AG20443 (cell line): ENCODE results near the gene PPM1H.
A peak's percentile ranks its signal among the peaks of the same experiment; 100 is the strongest.
"Not testable (repeated sequence)": the region's sequence is repeated elsewhere in the genome, so short reads cannot be mapped to it uniquely, and the experiment has no call there.

Experiments
- DNase-seq: peaks from one replicate; pipeline ENCODE4 v3.0.0; 2012; ENCODE audit warnings: low spot score, mixed read lengths

The PPM1H gene, protein sequence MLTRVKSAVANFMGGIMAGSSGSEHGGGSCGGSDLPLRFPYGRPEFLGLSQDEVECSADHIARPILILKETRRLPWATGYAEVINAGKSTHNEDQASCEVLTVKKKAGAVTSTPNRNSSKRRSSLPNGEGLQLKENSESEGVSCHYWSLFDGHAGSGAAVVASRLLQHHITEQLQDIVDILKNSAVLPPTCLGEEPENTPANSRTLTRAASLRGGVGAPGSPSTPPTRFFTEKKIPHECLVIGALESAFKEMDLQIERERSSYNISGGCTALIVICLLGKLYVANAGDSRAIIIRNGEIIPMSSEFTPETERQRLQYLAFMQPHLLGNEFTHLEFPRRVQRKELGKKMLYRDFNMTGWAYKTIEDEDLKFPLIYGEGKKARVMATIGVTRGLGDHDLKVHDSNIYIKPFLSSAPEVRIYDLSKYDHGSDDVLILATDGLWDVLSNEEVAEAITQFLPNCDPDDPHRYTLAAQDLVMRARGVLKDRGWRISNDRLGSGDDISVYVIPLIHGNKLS

GRCh38 chr12:62934799-62935674 is at the start of gene PPM1H:
TSS of gene PPM1H (minus strand) at chr12:62935150. CDS start at chr12:62934736, 414 bp downstream.
- DNase-seq: peak; percentile 82

GRCh38 chr12:62983594-62983993 is 48.6 kb upstream of the PPM1H start:
- DNase-seq: no peak

GRCh38 chr12:62978768-62979167 is 43.8 kb upstream of the PPM1H start:
- no peak for DNase-seq

- no peak for DNase-seq
Measured at GRCh38 chr12:62977883-62978282, 42.9 kb upstream of the PPM1H start.

GRCh38 chr12:62977418-62977817 is 42.5 kb upstream of the PPM1H start:
- peak; percentile 14 for DNase-seq

- DNase-seq: no peak
Measured at GRCh38 chr12:62976110-62976662, 41.2 kb upstream of the PPM1H start.

- no peak for DNase-seq
Measured at GRCh38 chr12:62971769-62972525, 37.0 kb upstream of the PPM1H start.

- no peak for DNase-seq
Measured at GRCh38 chr12:62969695-62970094, 34.7 kb upstream of the PPM1H start.

DNA sequence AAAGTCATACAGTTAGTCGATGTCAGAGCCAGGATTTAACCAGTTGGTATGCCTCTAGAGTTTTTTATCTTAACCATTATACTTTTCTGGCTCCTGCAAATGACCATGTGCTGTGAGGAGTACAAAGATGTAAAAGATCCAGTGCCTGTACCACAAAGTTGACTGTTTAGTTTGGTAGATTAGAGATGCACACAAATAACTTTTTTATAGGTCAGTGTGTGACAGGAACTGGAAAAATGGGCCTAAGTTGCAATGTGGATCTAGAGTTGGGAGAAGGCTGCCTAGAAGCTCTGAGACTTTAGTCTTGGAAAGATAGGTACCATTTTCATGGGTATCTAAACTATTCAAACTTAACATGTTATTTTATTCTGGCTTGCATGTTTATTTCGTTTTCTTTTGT is 32.8 kb upstream of the PPM1H start:
- DNase-seq: no peak

- no peak for DNase-seq
Measured at GRCh38 chr12:62966990-62967506, 32.1 kb upstream of the PPM1H start.

GRCh38 chr12:62966446-62966989 is 31.6 kb upstream of the PPM1H start:
- not testable (repeated sequence) for DNase-seq

- DNase-seq: not testable (repeated sequence)
Measured at GRCh38 chr12:62965700-62966099, 30.8 kb upstream of the PPM1H start.

GRCh38 chr12:62965242-62965641 is 30.3 kb upstream of the PPM1H start:
- DNase-seq: not testable (repeated sequence)

- no peak for DNase-seq
Measured at GRCh38 chr12:62963486-62964041, 28.6 kb upstream of the PPM1H start.

DNA sequence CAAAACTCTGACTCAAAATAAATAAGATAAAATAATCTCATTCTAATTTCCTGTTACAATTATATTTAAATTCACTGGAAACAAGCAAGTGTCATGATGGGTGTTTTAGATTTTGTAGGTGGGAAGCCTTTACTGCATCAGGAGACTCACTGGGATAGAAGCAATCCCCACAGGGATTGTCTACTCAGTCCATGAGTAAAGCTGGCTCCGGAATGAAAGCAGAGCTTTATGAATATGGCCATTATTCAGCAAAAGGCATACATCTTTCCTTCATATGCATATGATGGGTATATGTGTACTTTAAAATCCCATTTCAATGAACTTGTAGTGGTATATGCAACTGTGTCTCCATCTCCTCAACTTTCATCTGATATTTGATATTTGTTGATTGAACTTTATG is 25.4 kb upstream of the PPM1H start:
- no peak for DNase-seq

GRCh38 chr12:62959745-62960144 is 24.8 kb upstream of the PPM1H start:
- DNase-seq: no peak

GRCh38 chr12:62957233-62957953 is 22.4 kb upstream of the PPM1H start:
- DNase-seq: no peak

- no peak for DNase-seq
Measured at GRCh38 chr12:62955678-62956077, 20.7 kb upstream of the PPM1H start.

GRCh38 chr12:62950317-62950716 is 15.4 kb upstream of the PPM1H start:
- DNase-seq: no peak

- DNase-seq: no peak
Measured at GRCh38 chr12:62948123-62948522, 13.2 kb upstream of the PPM1H start.
